Activated CD4-positive, alpha-beta memory T cell treated with anti-CD3 and anti-CD28 coated beads for 36 hours (primary cell): Measurements from ENCODE around the gene ERCC2. TPM values are rescaled to one million over a fixed set of nuclear protein-coding genes. Genes with fewer than 3 reads are reported as not detected.
A peak's percentile ranks its signal among the peaks of the same experiment; 100 is the strongest.

Source experiments
- CTCF ChIA-PET: fragments of 350-600 bp; sonication (Branson Sonifier 250); formaldehyde crosslinking; loops from one replicate; lab custom pipeline; 2021; ENCODE audit warnings: antibody characterized with exemption, inconsistent platforms; lab: Charles Lee
- POLR2A ChIA-PET: fragments of 350-600 bp; sonication (Branson Sonifier 250); formaldehyde crosslinking; loops from one replicate; lab custom pipeline; 2021; ENCODE audit warnings: antibody characterized with exemption; lab: Charles Lee
- DNase-seq: peaks from one replicate; pipeline ENCODE4 v3.0.0-alpha.2; 2020
- H3K27ac Mint-ChIP-seq: one replicate; pipeline ENCODE4 v1.8.0; 2021; ENCODE audit warnings: mixed read lengths
- H3K27me3 Mint-ChIP-seq: one replicate; pipeline ENCODE4 v1.8.0; 2021; ENCODE audit warnings: mixed read lengths
- H3K36me3 Mint-ChIP-seq: one replicate; pipeline ENCODE4 v1.8.0; 2021; ENCODE audit warnings: mixed read lengths
- H3K4me1 Mint-ChIP-seq: one replicate; pipeline ENCODE4 v1.8.0; 2021; ENCODE audit warnings: low read depth, mixed read lengths
- H3K4me3 Mint-ChIP-seq: one replicate; pipeline ENCODE4 v1.8.0; 2021; ENCODE audit warnings: mild to moderate bottlenecking, mixed read lengths
- H3K9me3 Mint-ChIP-seq: one replicate; pipeline ENCODE4 v1.8.0; 2021; ENCODE audit warnings: mixed read lengths
- intact Hi-C: fragments of 100-400 bp; cut with micrococcal nuclease; formaldehyde crosslinking; loops from one replicate; pipeline ENCODE4 v1.15.1; 2023
- total RNA-seq, 2 experiments: library from RNA; stranded (reverse); gene quantifications; one replicate each; pipeline ENCODE4 v1.2.3, GENCODE V29; 2021

Gene ERCC2
- total RNA-seq, 2 experiments from 2014 or later: 27.2 to 27.4 TPM

GRCh38 chr19:45351401-45351952, 18.9 kb downstream of the ERCC2 start:
- intact Hi-C loops: no loop called here
- no peaks in the 10 kb centered on the region for H3K4me1 Mint-ChIP-seq
- H3K4me3 Mint-ChIP-seq: no peak overlapping the region
- no peaks in the 10 kb centered on the region for H3K27me3 Mint-ChIP-seq
- DNase-seq: no peak
- CTCF ChIA-PET: no interaction called here
- POLR2A ChIA-PET: interaction anchor here (0.5 kb wide), 1 partner anchor 9 kb away, joined by 3 read pairs; no protein-coding TSS in a partner anchor
- peaks cover 15% of the 10 kb centered on the region for H3K36me3 Mint-ChIP-seq
- no peaks in the 10 kb centered on the region for H3K9me3 Mint-ChIP-seq
- H3K27ac Mint-ChIP-seq: no peak overlapping the region

GRCh38 chr19:45350477-45351058, 19.8 kb downstream of the ERCC2 start:
- CTCF ChIA-PET: no interaction called here
- Mint-ChIP-seq H3K27me3 (peaks cover 7% of the 10 kb centered on the region), H3K36me3 (peaks cover 11% of the 10 kb centered on the region), H3K4me3 (no peak overlapping the region), H3K9me3 (no peaks in the 10 kb centered on the region), H3K27ac (no peak overlapping the region), H3K4me1 (no peaks in the 10 kb centered on the region)
- intact Hi-C loops: no loop called here
- no peak for DNase-seq
- POLR2A ChIA-PET: no interaction called here

- Mint-ChIP-seq H3K27me3 (peaks cover 11% of the 10 kb centered on the region), H3K4me1 (no peaks in the 10 kb centered on the region), H3K4me3 (no peak overlapping the region), H3K36me3 (peaks cover 7% of the 10 kb centered on the region), H3K27ac (no peak overlapping the region), H3K9me3 (no peaks in the 10 kb centered on the region)
- ChIA-PET CTCF (no interaction called here), POLR2A (no interaction called here)
- no peak for DNase-seq
- intact Hi-C loops: no loop called here
These were observed 20.9 kb downstream of the ERCC2 start for GRCh38 chr19:45349430-45349941.

GRCh38 chr19:45349126-45349415, 21.3 kb downstream of the ERCC2 start:
- H3K4me3 Mint-ChIP-seq: no peak overlapping the region
- intact Hi-C loops: no loop called here
- ChIA-PET POLR2A (no interaction called here), CTCF (no interaction called here)
- no peaks in the 10 kb centered on the region for H3K9me3 Mint-ChIP-seq
- DNase-seq: no peak
- H3K27ac Mint-ChIP-seq: no peak overlapping the region
- no peaks in the 10 kb centered on the region for H3K4me1 Mint-ChIP-seq
- peaks cover 7% of the 10 kb centered on the region for H3K36me3 Mint-ChIP-seq
- H3K27me3 Mint-ChIP-seq: peaks cover 13% of the 10 kb centered on the region

- ChIA-PET POLR2A (no interaction called here), CTCF (no interaction called here)
- no peak overlapping the region for H3K27ac Mint-ChIP-seq
- H3K9me3 Mint-ChIP-seq: no peaks in the 10 kb centered on the region
- no peaks in the 10 kb centered on the region for H3K4me1 Mint-ChIP-seq
- intact Hi-C loops: no loop called here
- H3K4me3 Mint-ChIP-seq: no peak overlapping the region
- no peak for DNase-seq
- H3K36me3 Mint-ChIP-seq: peaks cover 6% of the 10 kb centered on the region
- peaks cover 13% of the 10 kb centered on the region for H3K27me3 Mint-ChIP-seq
These were observed 21.8 kb downstream of the ERCC2 start for GRCh38 chr19:45348367-45349125.

GRCh38 chr19:45347570-45348366, 22.6 kb downstream of the ERCC2 start:
- no peaks in the 10 kb centered on the region for H3K9me3 Mint-ChIP-seq
- intact Hi-C loops: no loop called here
- H3K27ac Mint-ChIP-seq: no peak overlapping the region
- H3K4me1 Mint-ChIP-seq: no peaks in the 10 kb centered on the region
- DNase-seq: no peak
- H3K27me3 Mint-ChIP-seq: peaks cover 13% of the 10 kb centered on the region
- ChIA-PET POLR2A (no interaction called here), CTCF (no interaction called here)
- H3K36me3 Mint-ChIP-seq: peaks cover 3% of the 10 kb centered on the region
- H3K4me3 Mint-ChIP-seq: no peak overlapping the region

GRCh38 chr19:45346449-45346848, 23.9 kb downstream of the ERCC2 start:
- Mint-ChIP-seq H3K9me3 (no peaks in the 10 kb centered on the region), H3K4me3 (no peak overlapping the region), H3K27me3 (peaks cover 13% of the 10 kb centered on the region), H3K4me1 (no peaks in the 10 kb centered on the region), H3K36me3 (no peaks in the 10 kb centered on the region), H3K27ac (no peak overlapping the region)
- CTCF ChIA-PET: no interaction called here
- DNase-seq: no peak
- intact Hi-C loops: no loop called here
- POLR2A ChIA-PET: no interaction called here

- Mint-ChIP-seq H3K36me3 (no peaks in the 10 kb centered on the region), H3K27ac (no peak overlapping the region), H3K4me3 (no peak overlapping the region), H3K4me1 (no peaks in the 10 kb centered on the region), H3K9me3 (no peaks in the 10 kb centered on the region), H3K27me3 (peaks cover 13% of the 10 kb centered on the region)
- CTCF ChIA-PET: no interaction called here
- POLR2A ChIA-PET: no interaction called here
- no peak for DNase-seq
- intact Hi-C loops: no loop called here
These were observed 24.9 kb downstream of the ERCC2 start for GRCh38 chr19:45345506-45345860.

GRCh38 chr19:45344621-45345505, 25.5 kb downstream of the ERCC2 start:
- CTCF ChIA-PET: no interaction called here

GRCh38 chr19:45342911-45343310, 27.5 kb downstream of the ERCC2 start:
- H3K4me1 Mint-ChIP-seq: peaks cover 4% of the 10 kb centered on the region
- no peak overlapping the region for H3K27ac Mint-ChIP-seq
- ChIA-PET POLR2A (no interaction called here), CTCF (no interaction called here)
- no peaks in the 10 kb centered on the region for H3K36me3 Mint-ChIP-seq
- peaks cover 22% of the 10 kb centered on the region for H3K27me3 Mint-ChIP-seq
- H3K4me3 Mint-ChIP-seq: no peak overlapping the region
- H3K9me3 Mint-ChIP-seq: no peaks in the 10 kb centered on the region
- intact Hi-C loops: no loop called here
- no peak for DNase-seq

More at GRCh38 chr19:45344621-45345505, 25.5 kb downstream of the ERCC2 start:
- intact Hi-C loops: no loop called here
- POLR2A ChIA-PET: no interaction called here
- Mint-ChIP-seq H3K4me3 (no peak overlapping the region), H3K27ac (no peak overlapping the region), H3K27me3 (peaks cover 17% of the 10 kb centered on the region), H3K36me3 (no peaks in the 10 kb centered on the region), H3K4me1 (peaks cover 2% of the 10 kb centered on the region), H3K9me3 (no peaks in the 10 kb centered on the region)
- DNase-seq: no peak

- Mint-ChIP-seq H3K4me1 (peaks cover 4% of the 10 kb centered on the region), H3K9me3 (no peaks in the 10 kb centered on the region), H3K4me3 (no peak overlapping the region), H3K36me3 (no peaks in the 10 kb centered on the region), H3K27ac (no peak overlapping the region), H3K27me3 (peaks cover 23% of the 10 kb centered on the region)
- intact Hi-C loops: no loop called here
- CTCF ChIA-PET: no interaction called here
- DNase-seq: peak; percentile 17
- POLR2A ChIA-PET: no interaction called here
These were observed 29.4 kb downstream of the ERCC2 start for GRCh38 chr19:45340899-45341453.
